HCT116 (cell line): Measurements from ENCODE around the gene CHST9. TPM values are rescaled to one million over a fixed set of nuclear protein-coding genes. Genes with fewer than 3 reads are reported as not detected.

Experiments
- ATAC-seq: fragments of 200-7000 bp; cut with Tn5 transposase; 2 replicates; pipeline ENCODE4 v1.9.1; 2020; ENCODE audit warnings: mild to moderate bottlenecking, moderate library complexity
- BruUV-seq: library from RNA; stranded (reverse); fragments of 400-500 nt; replicated peaks from 2 replicates; lab custom pipeline; 2021; lab: Mats Ljungman, UMichigan
- CTCF ChIA-PET: fragments of 300-600 bp; sonication (Branson Sonifier 250); formaldehyde crosslinking; loops from one replicate; lab custom pipeline; 2021; ENCODE audit warnings: antibody characterized with exemption; lab: Charles Lee
- POLR2A ChIA-PET: fragments of 300-600, 350-600 bp; sonication (Branson Sonifier 250); formaldehyde crosslinking; loops from one replicate; lab custom pipeline; 2021; ENCODE audit warnings: antibody characterized with exemption; lab: Charles Lee
- RAD21 ChIA-PET, 2 experiments: fragments of 300-600 bp; sonication (Branson Sonifier 250); formaldehyde crosslinking; loops; one replicate each; lab custom pipeline; 2023; ENCODE audit warnings: low total read pairs in 2 of 2; ENCODE audit not compliant: uncharacterized antibody in 2 of 2, unreplicated experiment in 2 of 2, low non-redundant PET in 1 of 2; lab: Charles Lee
- DNase-seq: peaks from one replicate; pipeline ENCODE4 v3.0.0-alpha.2; 2010; ENCODE audit warnings: low read depth, low spot score
- H2AFZ ChIP-seq: fragments of 200-600 bp; shearing (Covaris generic), sonication (generic); 2 replicates; pipeline ENCODE4 v1.6.1; 2017; ENCODE audit warnings: low read depth, mixed run types, mixed read lengths, antibody characterized with exemption, low read length; ENCODE audit not compliant: poor library complexity, severe bottlenecking
- H3K27ac ChIP-seq: 2 replicates; pipeline ENCODE4 v1.5.1; 2012; ENCODE audit warnings: low read depth, low read length
- H3K27me3 ChIP-seq: fragments of 200-600 bp; sonication (generic); 2 replicates; pipeline ENCODE4 v1.6.1; 2016; ENCODE audit warnings: mixed run types, low read length, mixed read lengths; ENCODE audit not compliant: insufficient read depth
- H3K36me3 ChIP-seq, 2 experiments: fragments of 200-500 bp in 1 of 2; fragments of 200-600 bp in 1 of 2; sonication (Bioruptor generic) in 1 of 2; sonication (generic) in 1 of 2; 2 replicates each; pipeline versions ENCODE4 v1.5.1 to v1.6.1; 2014 to 2016; ENCODE audit warnings: low read length in 2 of 2, inconsistent platforms in 1 of 2, mixed read lengths in 1 of 2, mixed run types in 1 of 2; ENCODE audit not compliant: insufficient read depth in 2 of 2, control insufficient read depth in 1 of 2
- H3K4me1 ChIP-seq, 2 experiments: fragments of 200-600 bp in 1 of 2; sonication (generic) in 1 of 2; 2 replicates each; pipeline versions ENCODE4 v1.5.1 to v1.6.1; 2012 to 2017; ENCODE audit warnings: low read length in 2 of 2, inconsistent platforms in 1 of 2, mild to moderate bottlenecking in 1 of 2, mixed read lengths in 1 of 2, mixed run types in 1 of 2, moderate library complexity in 1 of 2; ENCODE audit not compliant: insufficient read depth in 2 of 2, control insufficient read depth in 1 of 2
- H3K4me2 ChIP-seq: fragments of 200-600 bp; sonication (generic); 2 replicates; pipeline ENCODE4 v1.6.1; 2017; ENCODE audit warnings: mixed run types, low read length, mixed read lengths
- H3K4me3 ChIP-seq, 2 experiments: fragments of 200-600 bp in 1 of 2; sonication (generic) in 1 of 2; replicated peaks in 1 of 2; 2 replicates each; pipeline ENCODE4 v1.5.1; 2011 to 2016; ENCODE audit warnings: low read length in 2 of 2, control low read depth in 1 of 2, low read depth in 1 of 2, mild to moderate bottlenecking in 1 of 2, mixed read lengths in 1 of 2, mixed run types in 1 of 2
- H3K79me2 ChIP-seq: fragments of 200-600 bp; sonication (generic); 2 replicates; pipeline ENCODE4 v1.6.1; 2017; ENCODE audit warnings: mild to moderate bottlenecking, mixed run types, low read length, moderate library complexity, mixed read lengths; ENCODE audit not compliant: insufficient read depth
- H3K9ac ChIP-seq: fragments of 200-600 bp; sonication (generic); 2 replicates; pipeline ENCODE4 v1.6.1; 2016; ENCODE audit warnings: low read length, mixed read lengths
- H3K9me2 ChIP-seq: fragments of 200-600 bp; sonication (generic), shearing (Covaris generic); 2 replicates; pipeline ENCODE4 v1.6.1; 2017; ENCODE audit warnings: mixed run types, mild to moderate bottlenecking, moderate library complexity; ENCODE audit not compliant: insufficient read depth
- H3K9me3 ChIP-seq, 2 experiments: fragments of 200-500 bp in 1 of 2; fragments of 200-600 bp in 1 of 2; sonication (Bioruptor generic) in 1 of 2; sonication (generic) in 1 of 2; 2 replicates each; pipeline ENCODE4 v1.6.1; 2014 to 2017; ENCODE audit warnings: low read length in 2 of 2, mixed read lengths in 2 of 2, inconsistent platforms in 1 of 2, low read depth in 1 of 2, mild to moderate bottlenecking in 1 of 2, mixed run types in 1 of 2, moderate library complexity in 1 of 2; ENCODE audit not compliant: control insufficient read depth in 1 of 2, insufficient read depth in 1 of 2
- H4K20me1 ChIP-seq: fragments of 200-600 bp; sonication (generic), shearing (Covaris generic); 2 replicates; pipeline ENCODE4 v1.6.1; 2017; ENCODE audit warnings: mixed run types, mild to moderate bottlenecking, moderate library complexity; ENCODE audit not compliant: insufficient read depth
- CBX3 ChIP-seq: IDR thresholded peaks from 2 replicates; pipeline ENCODE4 v1.6.1; 2012; ENCODE audit warnings: low read depth
- CEBPB ChIP-seq: IDR thresholded peaks from 2 replicates; pipeline ENCODE4 v1.6.1; 2012; ENCODE audit warnings: low read depth
- CTCF ChIP-seq, 3 experiments: fragments of 200-600 bp in 1 of 3; sonication (generic) in 1 of 3; IDR thresholded peaks in 2 of 3; conservative IDR thresholded peaks in 1 of 3; 2 replicates each; pipeline ENCODE4 v1.5.1; 2012 to 2017; ENCODE audit warnings: low read depth in 2 of 3, low read length in 2 of 3, antibody characterized with exemption in 1 of 3, borderline replicate concordance in 1 of 3, control low read depth in 1 of 3, mild to moderate bottlenecking in 1 of 3, mixed read lengths in 1 of 3, mixed run types in 1 of 3, moderate library complexity in 1 of 3; ENCODE audit not compliant: insufficient read depth in 1 of 3
- EZH2 ChIP-seq: fragments of 200-600 bp; sonication (generic); IDR thresholded peaks from 2 replicates; pipeline ENCODE4 v1.6.1; 2017; ENCODE audit warnings: antibody characterized with exemption, mixed run types
- EZH2phosphoT487 ChIP-seq: fragments of 200-600 bp; IDR thresholded peaks from 2 replicates; pipeline ENCODE4 v1.6.1; 2018; ENCODE audit warnings: antibody characterized with exemption, borderline replicate concordance
- JUND ChIP-seq: IDR thresholded peaks from 2 replicates; pipeline ENCODE4 v1.6.1; 2012
- POLR2AphosphoS5 ChIP-seq: IDR thresholded peaks from 2 replicates; pipeline ENCODE4 v1.6.1; 2011; ENCODE audit warnings: mild to moderate bottlenecking, low read depth, low read length, moderate library complexity
- RAD21 ChIP-seq: IDR thresholded peaks from 2 replicates; pipeline ENCODE4 v1.6.1; 2012; ENCODE audit warnings: low read depth, mild to moderate bottlenecking
- REST ChIP-seq: IDR thresholded peaks from 2 replicates; pipeline ENCODE4 v1.6.1; 2012; ENCODE audit warnings: low read depth
- SRF ChIP-seq: IDR thresholded peaks from 2 replicates; pipeline ENCODE4 v1.6.1; 2012; ENCODE audit warnings: low read depth
- TCF7L2 ChIP-seq: IDR thresholded peaks from 2 replicates; pipeline ENCODE4 v1.7.0; 2011; ENCODE audit warnings: borderline replicate concordance, inconsistent platforms; ENCODE audit not compliant: insufficient read depth, insufficient read length; ENCODE audit errors: extremely low read depth
- ZFX ChIP-seq: fragments of 450-650 bp; IDR thresholded peaks from 2 replicates; pipeline ENCODE4 v1.6.1; 2017
- ZNF274 ChIP-seq: fragments of 200-500 bp; sonication (Bioruptor generic); IDR thresholded peaks from 2 replicates; pipeline ENCODE4 v1.6.1; 2014; ENCODE audit warnings: mild to moderate bottlenecking, low read depth, low read length, inconsistent platforms
- intact Hi-C: fragments of 100-400 bp; cut with micrococcal nuclease; formaldehyde crosslinking; loops from 2 replicates; pipeline ENCODE4 v1.10.0; 2022
- total RNA-seq: library from RNA; stranded (reverse); gene quantifications from one replicate; pipeline ENCODE4 v1.2.1, GENCODE V29; 2021; ENCODE audit not compliant: unreplicated experiment
- TF ChIP-seq, protein P1 (sequence below): IDR thresholded peaks from 2 replicates; pipeline ENCODE4 v1.6.1; 2012

The CHST9 gene
- total RNA-seq, 1 experiment from 2014 or later = not detected

GRCh38 chr18:26999797-27000196, 185.3 kb downstream of the CHST9 start:
- Histone ChIP-seq H3K9ac (no peak overlapping the region), H4K20me1 (no peaks in the 10 kb centered on the region), H3K27me3 (peaks cover 3% of the 10 kb centered on the region; the same call in 1 of the 2 replicates), H3K79me2 (no peaks in the 10 kb centered on the region), H3K9me2 (no peaks in the 10 kb centered on the region), H3K27ac (no peak overlapping the region), H3K9me3 (no peaks in the 10 kb centered on the region), H3K4me2 (no peak overlapping the region), H3K4me3 (no peak overlapping the region), H3K36me3 (no peaks in the 10 kb centered on the region), H2AFZ (no peak overlapping the region), H3K4me1 (no peaks in the 10 kb centered on the region)
- ChIA-PET RAD21 (no interaction called here), POLR2A (no interaction called here), CTCF (no interaction called here)
- no peak for TF ChIP-seq CBX3
- no peak for TF ChIP-seq SRF
- no peak for TF ChIP-seq POLR2AphosphoS5
- TF ChIP-seq JUND = no peak
- no peak for TF ChIP-seq CEBPB
- TF ChIP-seq, protein P1, sequence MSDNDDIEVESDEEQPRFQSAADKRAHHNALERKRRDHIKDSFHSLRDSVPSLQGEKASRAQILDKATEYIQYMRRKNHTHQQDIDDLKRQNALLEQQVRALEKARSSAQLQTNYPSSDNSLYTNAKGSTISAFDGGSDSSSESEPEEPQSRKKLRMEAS = no peak
- TF ChIP-seq ZFX = no peak
- no peak for TF ChIP-seq TCF7L2
- TF ChIP-seq EZH2phosphoT487 = no peak
- TF ChIP-seq RAD21 = no peak
- TF ChIP-seq ZNF274 = no peak
- TF ChIP-seq REST = no peak
- no peak for TF ChIP-seq CTCF (IDR thresholded peaks at IDR 0.05 in 2 of 3, conservative IDR thresholded peaks at IDR 0.05 in 1 of 3; ENCODE audit: borderline replicate concordance in 1 of 3, insufficient read depth in 1 of 3, low read depth in 2 of 3, low read length in 2 of 3)
- no peak for TF ChIP-seq EZH2
- intact Hi-C loops = loop anchor here (5.0 to 10.0 kb wide), 4 partner anchors 377 to 695 kb away; no protein-coding TSS in a partner anchor
- BruUV-seq = no TSS peak
- ATAC-seq (no peak), DNase-seq (no peak)
